ENCODE measurements around the gene GRPR.

Gene GRPR

DNA sequence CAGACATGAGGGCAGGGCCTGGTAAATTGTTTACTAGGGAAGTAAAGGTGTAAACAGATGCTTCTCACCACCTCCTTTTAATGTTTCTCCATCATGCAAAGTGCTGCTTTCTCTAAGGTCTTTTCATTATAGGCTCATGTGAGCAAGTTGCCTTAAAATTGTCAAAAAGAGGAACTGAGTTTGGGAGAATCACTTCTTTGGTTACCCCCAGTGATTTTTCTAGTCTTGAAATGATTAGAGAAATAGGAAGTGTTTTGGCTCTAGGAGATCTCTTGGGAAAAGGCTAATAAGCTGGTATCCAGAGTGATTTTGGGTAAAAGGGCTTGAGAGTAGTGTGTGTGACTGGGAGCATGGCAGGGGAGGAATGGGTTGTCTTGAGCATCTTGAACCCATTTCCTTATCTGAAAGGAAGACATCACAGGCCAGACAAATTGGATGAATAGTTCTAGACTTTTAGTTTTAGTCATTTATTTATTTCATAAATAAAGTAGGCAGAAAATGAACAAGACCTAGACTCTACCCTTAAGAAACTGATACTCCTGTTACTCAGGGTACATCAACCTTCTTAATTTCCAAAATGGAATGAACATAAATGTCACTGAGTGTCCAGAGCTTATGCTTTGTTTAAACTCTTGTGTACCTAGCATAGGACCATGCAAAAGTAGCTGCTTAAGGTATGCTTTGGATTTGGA lies 14.2 kb downstream of the GRPR start:
- no peak overlapping the region for H3K4me3 ChIP-seq (replicated peaks; ENCODE audit: insufficient read depth, low read length)
- H3K27me3 ChIP-seq (ENCODE audit: insufficient read depth, poor library complexity, severe bottlenecking), result peaks cover 3% of the 10 kb centered on the region
- no peak for DNase-seq (ENCODE audit: low read depth in 1 of 2, low spot score in 1 of 2)
- no peak overlapping the region for H3K27ac ChIP-seq (replicated peaks)
- no peak for TF ChIP-seq POLR2AphosphoS5 (IDR thresholded peaks at IDR 0.05; ENCODE audit: low read depth)
- peak; percentile 82 for TF ChIP-seq SPI1 (IDR thresholded peaks at IDR 0.05; ENCODE audit: borderline replicate concordance, low read depth)

DNA sequence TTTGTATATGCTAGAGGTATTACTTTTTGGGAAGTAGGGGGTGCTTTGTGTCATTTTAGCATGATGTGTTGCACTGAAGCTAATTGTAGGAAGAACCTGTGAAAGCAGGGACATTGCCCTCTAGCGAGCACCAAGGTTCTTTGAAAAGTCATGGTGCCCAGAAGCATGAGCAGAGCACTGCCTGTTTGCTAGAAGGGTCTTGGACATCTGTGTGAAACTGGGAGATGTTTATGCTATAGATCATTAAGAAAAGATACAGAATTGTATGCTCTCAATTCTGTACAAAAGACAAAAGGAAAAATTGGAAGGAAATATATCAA lies 14.7 kb downstream of the GRPR start:
- no peak overlapping the region for H3K27ac ChIP-seq (replicated peaks)
- peaks cover 3% of the 10 kb centered on the region for H3K27me3 ChIP-seq (ENCODE audit: insufficient read depth, poor library complexity, severe bottlenecking)
- DNase-seq (ENCODE audit: low read depth in 1 of 2, low spot score in 1 of 2), result peak in 1 of 2 experiments; percentile 24
- TF ChIP-seq, protein P1, sequence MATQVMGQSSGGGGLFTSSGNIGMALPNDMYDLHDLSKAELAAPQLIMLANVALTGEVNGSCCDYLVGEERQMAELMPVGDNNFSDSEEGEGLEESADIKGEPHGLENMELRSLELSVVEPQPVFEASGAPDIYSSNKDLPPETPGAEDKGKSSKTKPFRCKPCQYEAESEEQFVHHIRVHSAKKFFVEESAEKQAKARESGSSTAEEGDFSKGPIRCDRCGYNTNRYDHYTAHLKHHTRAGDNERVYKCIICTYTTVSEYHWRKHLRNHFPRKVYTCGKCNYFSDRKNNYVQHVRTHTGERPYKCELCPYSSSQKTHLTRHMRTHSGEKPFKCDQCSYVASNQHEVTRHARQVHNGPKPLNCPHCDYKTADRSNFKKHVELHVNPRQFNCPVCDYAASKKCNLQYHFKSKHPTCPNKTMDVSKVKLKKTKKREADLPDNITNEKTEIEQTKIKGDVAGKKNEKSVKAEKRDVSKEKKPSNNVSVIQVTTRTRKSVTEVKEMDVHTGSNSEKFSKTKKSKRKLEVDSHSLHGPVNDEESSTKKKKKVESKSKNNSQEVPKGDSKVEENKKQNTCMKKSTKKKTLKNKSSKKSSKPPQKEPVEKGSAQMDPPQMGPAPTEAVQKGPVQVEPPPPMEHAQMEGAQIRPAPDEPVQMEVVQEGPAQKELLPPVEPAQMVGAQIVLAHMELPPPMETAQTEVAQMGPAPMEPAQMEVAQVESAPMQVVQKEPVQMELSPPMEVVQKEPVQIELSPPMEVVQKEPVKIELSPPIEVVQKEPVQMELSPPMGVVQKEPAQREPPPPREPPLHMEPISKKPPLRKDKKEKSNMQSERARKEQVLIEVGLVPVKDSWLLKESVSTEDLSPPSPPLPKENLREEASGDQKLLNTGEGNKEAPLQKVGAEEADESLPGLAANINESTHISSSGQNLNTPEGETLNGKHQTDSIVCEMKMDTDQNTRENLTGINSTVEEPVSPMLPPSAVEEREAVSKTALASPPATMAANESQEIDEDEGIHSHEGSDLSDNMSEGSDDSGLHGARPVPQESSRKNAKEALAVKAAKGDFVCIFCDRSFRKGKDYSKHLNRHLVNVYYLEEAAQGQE (IDR thresholded peaks at IDR 0.05; ENCODE audit: insufficient replicate concordance, low read depth), result no peak
- no peak for TF ChIP-seq SPI1 (IDR thresholded peaks at IDR 0.05; ENCODE audit: borderline replicate concordance, low read depth)
- TF ChIP-seq, protein P2, sequence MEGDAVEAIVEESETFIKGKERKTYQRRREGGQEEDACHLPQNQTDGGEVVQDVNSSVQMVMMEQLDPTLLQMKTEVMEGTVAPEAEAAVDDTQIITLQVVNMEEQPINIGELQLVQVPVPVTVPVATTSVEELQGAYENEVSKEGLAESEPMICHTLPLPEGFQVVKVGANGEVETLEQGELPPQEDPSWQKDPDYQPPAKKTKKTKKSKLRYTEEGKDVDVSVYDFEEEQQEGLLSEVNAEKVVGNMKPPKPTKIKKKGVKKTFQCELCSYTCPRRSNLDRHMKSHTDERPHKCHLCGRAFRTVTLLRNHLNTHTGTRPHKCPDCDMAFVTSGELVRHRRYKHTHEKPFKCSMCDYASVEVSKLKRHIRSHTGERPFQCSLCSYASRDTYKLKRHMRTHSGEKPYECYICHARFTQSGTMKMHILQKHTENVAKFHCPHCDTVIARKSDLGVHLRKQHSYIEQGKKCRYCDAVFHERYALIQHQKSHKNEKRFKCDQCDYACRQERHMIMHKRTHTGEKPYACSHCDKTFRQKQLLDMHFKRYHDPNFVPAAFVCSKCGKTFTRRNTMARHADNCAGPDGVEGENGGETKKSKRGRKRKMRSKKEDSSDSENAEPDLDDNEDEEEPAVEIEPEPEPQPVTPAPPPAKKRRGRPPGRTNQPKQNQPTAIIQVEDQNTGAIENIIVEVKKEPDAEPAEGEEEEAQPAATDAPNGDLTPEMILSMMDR (IDR thresholded peaks at IDR 0.05; ENCODE audit: insufficient read depth, low read length), result peak; percentile 7
- no peak for TF ChIP-seq POLR2AphosphoS5 (IDR thresholded peaks at IDR 0.05; ENCODE audit: low read depth)
- no peak for TF ChIP-seq GABPA (IDR thresholded peaks at IDR 0.05; ENCODE audit: low read depth)
- H3K4me3 ChIP-seq (replicated peaks; ENCODE audit: insufficient read depth, low read length), result no peak overlapping the region

DNA sequence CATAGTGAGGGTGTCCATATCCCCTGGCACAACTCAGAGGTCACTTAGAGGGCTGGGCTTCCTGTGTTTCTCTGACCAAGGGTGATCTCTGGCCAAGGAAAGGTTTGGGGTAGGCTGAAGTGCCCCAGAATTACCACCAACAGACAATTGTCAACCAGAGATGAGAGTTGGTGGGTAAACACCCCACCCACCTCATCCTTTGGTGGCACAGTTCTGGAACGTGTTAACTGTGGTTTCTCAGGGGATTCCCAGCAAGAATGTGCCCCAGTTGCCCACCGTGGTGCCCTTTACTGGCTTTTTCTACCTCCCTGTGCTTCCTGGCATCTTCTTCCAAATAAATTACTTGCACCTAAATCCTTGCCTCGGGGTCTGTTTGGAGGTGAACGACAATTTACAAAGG lies 17.1 kb downstream of the GRPR start:
- no peak overlapping the region for H3K27ac ChIP-seq (replicated peaks)
- H3K27me3 ChIP-seq (ENCODE audit: insufficient read depth, poor library complexity, severe bottlenecking), result peaks cover 4% of the 10 kb centered on the region
- DNase-seq (ENCODE audit: low read depth in 1 of 2, low spot score in 1 of 2), result no peak
- TF ChIP-seq POLR2AphosphoS5 (IDR thresholded peaks at IDR 0.05; ENCODE audit: low read depth) (no peak), GABPA (IDR thresholded peaks at IDR 0.05; ENCODE audit: low read depth) (no peak), SPI1 (IDR thresholded peaks at IDR 0.05; ENCODE audit: borderline replicate concordance, low read depth) (no peak)
- TF ChIP-seq, protein P2 (IDR thresholded peaks at IDR 0.05; ENCODE audit: insufficient read depth, low read length), result no peak
- TF ChIP-seq, protein P1 (IDR thresholded peaks at IDR 0.05; ENCODE audit: insufficient replicate concordance, low read depth), result no peak
- H3K4me3 ChIP-seq (replicated peaks; ENCODE audit: insufficient read depth, low read length), result no peak overlapping the region

DNA sequence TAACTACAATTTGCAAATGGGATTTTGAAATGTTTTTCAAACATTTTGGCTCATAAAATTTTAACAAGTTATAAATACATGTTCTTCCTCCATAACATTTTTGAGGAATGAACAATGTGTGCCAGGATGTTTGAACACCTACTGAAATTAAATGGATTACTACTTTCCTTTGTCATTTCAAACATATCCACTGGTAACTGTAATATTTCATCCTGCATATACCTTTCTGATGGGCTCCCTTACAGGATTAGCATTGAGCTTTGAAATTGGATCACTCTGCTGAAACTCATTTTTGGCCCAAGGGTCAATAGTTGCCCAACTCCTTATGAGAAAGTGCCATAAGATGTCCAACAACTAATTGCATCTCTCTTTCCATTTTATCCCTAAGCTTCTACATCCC lies 17.6 kb downstream of the GRPR start:
- H3K27ac ChIP-seq (replicated peaks), result no peak overlapping the region
- peaks cover 4% of the 10 kb centered on the region for H3K27me3 ChIP-seq (ENCODE audit: insufficient read depth, poor library complexity, severe bottlenecking)
- no peak for DNase-seq (ENCODE audit: low read depth in 1 of 2, low spot score in 1 of 2)
- no peak overlapping the region for H3K4me3 ChIP-seq (replicated peaks; ENCODE audit: insufficient read depth, low read length)
- no peak for TF ChIP-seq GABPA (IDR thresholded peaks at IDR 0.05; ENCODE audit: low read depth)
- TF ChIP-seq, protein P2 (IDR thresholded peaks at IDR 0.05; ENCODE audit: insufficient read depth, low read length), result no peak

Data from HL-60 (cell line).